ENCODE data around the gene HCCS. TPM values are rescaled to one million over a fixed set of nuclear protein-coding genes. Genes with fewer than 3 reads are reported as not detected.
A peak's percentile ranks its signal among the peaks of the same experiment; 100 is the strongest.
"Not testable (repeated sequence)": the region's sequence is repeated elsewhere in the genome, so short reads cannot be mapped to it uniquely, and the experiment has no call there.

HCCS gene
- total RNA-seq, 1 donor from 2014 or later = 9.6 TPM

- peak; percentile 58 for ATAC-seq
- DNase-seq (ENCODE audit: low spot score) = no peak
Observed at GRCh38 chrX:11119313-11119943, 8.3 kb downstream of the HCCS start.

- DNase-seq (ENCODE audit: low spot score) = not testable (repeated sequence)
Observed at GRCh38 chrX:11123087-11123486, 12.0 kb downstream of the HCCS start.

GRCh38 chrX:11124112-11124511 lies 13.0 kb downstream of the HCCS start:
- ATAC-seq (no peak), DNase-seq (ENCODE audit: low spot score) (no peak)

More at GRCh38 chrX:11123087-11123486, 12.0 kb downstream of the HCCS start:
- ATAC-seq = not testable (repeated sequence)

GRCh38 chrX:11125060-11125459 lies 13.9 kb downstream of the HCCS start:
- peak; percentile 54 for ATAC-seq
- no peak for DNase-seq (ENCODE audit: low spot score)

- no peak for ATAC-seq
- no peak for DNase-seq (ENCODE audit: low spot score)
Observed at GRCh38 chrX:11129534-11130105, 18.5 kb downstream of the HCCS start.

- ATAC-seq = no peak
- DNase-seq (ENCODE audit: low spot score) = no peak
Observed at GRCh38 chrX:11130136-11130535, 19.0 kb downstream of the HCCS start.

- DNase-seq (ENCODE audit: low spot score) (no peak), ATAC-seq (no peak)
Observed at GRCh38 chrX:11131146-11131545, 20.0 kb downstream of the HCCS start.

GRCh38 chrX:11135564-11136185 lies 24.5 kb downstream of the HCCS start:
- no peak for DNase-seq (ENCODE audit: low spot score)
- ATAC-seq = no peak

- ATAC-seq (peak; percentile 53), DNase-seq (ENCODE audit: low spot score) (no peak)
Observed at GRCh38 chrX:11137543-11138139, 26.5 kb downstream of the HCCS start.

GRCh38 chrX:11138498-11139390 lies 27.6 kb downstream of the HCCS start:
- peak; percentile 59 for ATAC-seq
- DNase-seq (ENCODE audit: low spot score) = peak; percentile 46

GRCh38 chrX:11143931-11144678 lies 33.0 kb downstream of the HCCS start:
- DNase-seq (ENCODE audit: low spot score) (peak; percentile 44), ATAC-seq (peak; percentile 93)

- no peak for ATAC-seq
- DNase-seq (ENCODE audit: low spot score) = no peak
Observed at GRCh38 chrX:11146411-11146810, 35.3 kb downstream of the HCCS start.

GRCh38 chrX:11148401-11148800 lies 37.3 kb downstream of the HCCS start:
- ATAC-seq (no peak), DNase-seq (ENCODE audit: low spot score) (no peak)

- no peak for ATAC-seq
- no peak for DNase-seq (ENCODE audit: low spot score)
Observed at GRCh38 chrX:11151799-11152559, 40.8 kb downstream of the HCCS start.

- ATAC-seq (no peak), DNase-seq (ENCODE audit: low spot score) (no peak)
Observed at GRCh38 chrX:11159149-11159548, 48.0 kb downstream of the HCCS start.

- no peak for DNase-seq (ENCODE audit: low spot score)
- ATAC-seq = no peak
Observed at GRCh38 chrX:11164433-11164832, 53.3 kb downstream of the HCCS start.

GRCh38 chrX:11171956-11172355 lies 60.8 kb downstream of the HCCS start:
- ATAC-seq (no peak), DNase-seq (ENCODE audit: low spot score) (no peak)

GRCh38 chrX:11172415-11172814 lies 61.3 kb downstream of the HCCS start:
- no peak for DNase-seq (ENCODE audit: low spot score)
- ATAC-seq = no peak

Data from left lobe of liver (tissue), 2 donors.